ENCODE results near the gene PIP4P1. TPM values are rescaled to one million over a fixed set of nuclear protein-coding genes. Genes with fewer than 3 reads are reported as not detected.

The PIP4P1 gene
- total and polyA plus RNA-seq, 10 of the 15 experiments (the other 5 are each of a cell fraction or from before 2014, with no cell fraction given) = 19.1 to 47.4 (median 39.7) TPM

- TF ChIP-seq BCLAF1 (IDR thresholded peaks at IDR 0.05) (no peak), NR2F1 (conservative IDR thresholded peaks at IDR 0.05) (no peak), WRNIP1 (IDR thresholded peaks at IDR 0.05; ENCODE audit: borderline replicate concordance, low read depth, low read length) (no peak), E2F4 (IDR thresholded peaks at IDR 0.05; ENCODE audit: low read depth, low read length) (no peak), EED (IDR thresholded peaks at IDR 0.05; ENCODE audit: low read depth) (no peak), PAX5 (IDR thresholded peaks at IDR 0.05; ENCODE audit: borderline replicate concordance, low read depth, low read length) (no peak), GATAD2B (conservative IDR thresholded peaks at IDR 0.05; ENCODE audit: low read depth) (no peak), MTA2 (IDR thresholded peaks at IDR 0.05; ENCODE audit: low read depth) (no peak), STAT1 (conservative IDR thresholded peaks at IDR 0.05) (no peak), FOS (IDR thresholded peaks at IDR 0.05; ENCODE audit: borderline replicate concordance, extremely low read depth, insufficient read length) (no peak)
Measured at GRCh38 chr14:20435582-20436362, 25.5 kb downstream of the PIP4P1 start, which contains the start of gene KLHL33 (continued).
